SU-DHL-6 (cell line): ENCODE measurements around the gene KIF21B.

Experiments used
- H2AFZ ChIP-seq: fragments of 200-600 bp; sonication (generic); 2 replicates; pipeline ENCODE4 v1.6.1; 2014; ENCODE audit warnings: low read depth, mild to moderate bottlenecking, moderate library complexity, mixed read lengths, antibody characterized with exemption, low read length; ENCODE audit not compliant: severe bottlenecking
- H3F3A ChIP-seq: fragments of 200-600 bp; shearing (Covaris generic); 2 replicates; pipeline ENCODE4 v1.6.0; 2016; ENCODE audit warnings: antibody characterized with exemption, mild to moderate bottlenecking; ENCODE audit not compliant: insufficient read depth
- H3K27ac ChIP-seq: fragments of 200-600 bp; sonication (generic); 2 replicates; pipeline ENCODE4 v1.5.1; 2016; ENCODE audit warnings: low read depth, mild to moderate bottlenecking, low read length, moderate library complexity, mixed read lengths
- H3K27me3 ChIP-seq: fragments of 200-600 bp; sonication (generic), shearing (Covaris generic); 2 replicates; pipeline ENCODE4 v1.6.0; 2014; ENCODE audit warnings: mild to moderate bottlenecking, low read length
- H3K36me3 ChIP-seq: fragments of 200-600 bp; sonication (generic); 2 replicates; pipeline ENCODE4 v1.6.1; 2014; ENCODE audit warnings: mild to moderate bottlenecking, low read length, mixed read lengths
- H3K4me2 ChIP-seq: fragments of 300-600, 200-600 bp; shearing (Covaris generic), sonication (generic); 2 replicates; pipeline ENCODE4 v1.6.0; 2014; ENCODE audit warnings: low read length, low read depth, mild to moderate bottlenecking; ENCODE audit not compliant: poor library complexity, severe bottlenecking
- H3K4me3 ChIP-seq: fragments of 200-600 bp; sonication (generic); 2 replicates; pipeline ENCODE4 v1.5.1; 2014; ENCODE audit warnings: antibody characterized with exemption, low read length, mild to moderate bottlenecking, mixed read lengths; ENCODE audit not compliant: insufficient read depth, poor library complexity, severe bottlenecking
- H3K79me2 ChIP-seq: fragments of 200-600 bp; sonication (generic); 2 replicates; pipeline ENCODE4 v1.6.1; 2014; ENCODE audit warnings: mild to moderate bottlenecking, low read length, moderate library complexity; ENCODE audit not compliant: insufficient read depth
- H3K9ac ChIP-seq: fragments of 200-600 bp; sonication (generic); 2 replicates; pipeline ENCODE4 v1.7.0; 2014; ENCODE audit warnings: mild to moderate bottlenecking, low read length
- H3K9me2 ChIP-seq: fragments of 200-600 bp; sonication (generic); replicated peaks from 2 replicates; pipeline ENCODE4 v1.6.1; 2014; ENCODE audit warnings: low read length; ENCODE audit not compliant: insufficient read depth
- H3K9me3 ChIP-seq: fragments of 200-600 bp; sonication (generic); 2 replicates; pipeline ENCODE4 v1.6.1; 2014; ENCODE audit warnings: low read length, mixed read lengths; ENCODE audit not compliant: insufficient read depth
- H4K20me1 ChIP-seq: fragments of 200-600 bp; sonication (generic); 2 replicates; pipeline ENCODE4 v1.6.1; 2014; ENCODE audit warnings: low read depth, mild to moderate bottlenecking, antibody characterized with exemption, low read length, moderate library complexity, mixed read lengths
- CTCF ChIP-seq: fragments of 200-600 bp; sonication (generic); IDR thresholded peaks from one replicate; pipeline ENCODE4 v1.5.1; 2017; ENCODE audit warnings: antibody characterized with exemption, mild to moderate bottlenecking, low read length, moderate library complexity; ENCODE audit not compliant: insufficient read depth, poor library complexity, severe bottlenecking
- EZH2phosphoT487 ChIP-seq: fragments of 200-600 bp; sonication (generic), shearing (Covaris generic); conservative IDR thresholded peaks from 2 replicates; pipeline ENCODE4 v1.6.1; 2018; ENCODE audit warnings: mild to moderate bottlenecking, antibody characterized with exemption, low read length, moderate library complexity, mixed read lengths

Gene KIF21B

DNA sequence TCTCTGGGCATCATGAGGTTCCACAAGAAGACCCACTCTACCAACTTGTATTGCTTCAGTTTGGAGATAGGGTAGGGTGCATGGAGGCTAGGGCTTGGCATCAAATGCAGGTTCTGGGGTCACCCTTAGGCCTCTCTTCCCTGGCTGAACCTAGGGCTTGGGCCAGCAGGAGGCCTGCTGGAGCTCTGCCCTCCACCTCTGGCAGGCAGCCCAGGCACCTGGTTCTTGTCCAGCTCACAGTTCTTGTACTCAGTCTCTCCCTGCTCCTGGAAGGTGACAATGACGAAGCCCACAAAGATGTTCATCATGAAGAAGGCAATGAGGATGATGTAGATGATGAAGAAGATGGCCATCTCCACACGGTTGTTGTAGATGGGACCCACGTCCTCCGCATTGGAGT is 37.5 kb upstream of the KIF21B start:
- Histone ChIP-seq H3K4me2 (no peak overlapping the region), H4K20me1 (no peaks in the 10 kb centered on the region), H3F3A (no peaks in the 10 kb centered on the region), H3K4me3 (no peak overlapping the region), H3K9ac (no peak overlapping the region), H3K9me3 (no peaks in the 10 kb centered on the region), H2AFZ (no peak overlapping the region), H3K36me3 (no peaks in the 10 kb centered on the region), H3K9me2 (no peaks in the 10 kb centered on the region), H3K79me2 (no peaks in the 10 kb centered on the region), H3K27me3 (no peaks in the 10 kb centered on the region), H3K27ac (no peak overlapping the region)
- TF ChIP-seq EZH2phosphoT487 (no peak), CTCF (no peak)

GRCh38 chr1:201060586-201060985 is 37.1 kb upstream of the KIF21B start:
- H3K9me3 ChIP-seq: no peaks in the 10 kb centered on the region
- H3K79me2 ChIP-seq: no peaks in the 10 kb centered on the region
- H3K9ac ChIP-seq: no peak overlapping the region
- no peaks in the 10 kb centered on the region for H3K27me3 ChIP-seq
- TF ChIP-seq EZH2phosphoT487 (no peak), CTCF (no peak)
- no peaks in the 10 kb centered on the region for H3K36me3 ChIP-seq
- H3K4me2 ChIP-seq: no peak overlapping the region
- no peak overlapping the region for H3K27ac ChIP-seq
- no peak overlapping the region for H3K4me3 ChIP-seq
- H4K20me1 ChIP-seq: no peaks in the 10 kb centered on the region
- H3K9me2 ChIP-seq: no peaks in the 10 kb centered on the region
- no peaks in the 10 kb centered on the region for H3F3A ChIP-seq
- no peak overlapping the region for H2AFZ ChIP-seq

GRCh38 chr1:201059871-201060555 is 36.5 kb upstream of the KIF21B start:
- no peak overlapping the region for H2AFZ ChIP-seq
- H3F3A ChIP-seq: no peaks in the 10 kb centered on the region
- no peak overlapping the region for H3K9ac ChIP-seq
- no peak overlapping the region for H3K4me3 ChIP-seq
- TF ChIP-seq EZH2phosphoT487 (no peak), CTCF (no peak)
- H3K27ac ChIP-seq: no peak overlapping the region
- no peaks in the 10 kb centered on the region for H3K79me2 ChIP-seq
- no peak overlapping the region for H3K4me2 ChIP-seq
- no peaks in the 10 kb centered on the region for H3K9me3 ChIP-seq
- no peaks in the 10 kb centered on the region for H4K20me1 ChIP-seq
- H3K9me2 ChIP-seq: no peaks in the 10 kb centered on the region
- no peaks in the 10 kb centered on the region for H3K36me3 ChIP-seq
- no peaks in the 10 kb centered on the region for H3K27me3 ChIP-seq
